NCI-H128 (cell line): ENCODE results near the gene FBXO41.

Source experiments
- DNase-seq: peaks from one replicate; lab custom pipeline; 2025; ENCODE audit not compliant: unreplicated experiment; lab: John Stamatoyannopoulos, UW

FBXO41 gene

GRCh38 chr2:73246850-73247249 is 37.4 kb downstream of the FBXO41 start:
- no peak for DNase-seq

GRCh38 chr2:73244580-73244979 is 39.7 kb downstream of the FBXO41 start:
- DNase-seq, result no peak

GRCh38 chr2:73243884-73244570 is 40.3 kb downstream of the FBXO41 start:
- DNase-seq, result no peak

- no peak for DNase-seq
Observed at GRCh38 chr2:73239776-73240175, 44.5 kb downstream of the FBXO41 start.

GRCh38 chr2:73238976-73239375 is 45.3 kb downstream of the FBXO41 start:
- DNase-seq, result no peak

- DNase-seq, result no peak
Observed at GRCh38 chr2:73238149-73238548, 46.1 kb downstream of the FBXO41 start.

GRCh38 chr2:73237168-73237567 is 47.1 kb downstream of the FBXO41 start:
- no peak for DNase-seq

DNA sequence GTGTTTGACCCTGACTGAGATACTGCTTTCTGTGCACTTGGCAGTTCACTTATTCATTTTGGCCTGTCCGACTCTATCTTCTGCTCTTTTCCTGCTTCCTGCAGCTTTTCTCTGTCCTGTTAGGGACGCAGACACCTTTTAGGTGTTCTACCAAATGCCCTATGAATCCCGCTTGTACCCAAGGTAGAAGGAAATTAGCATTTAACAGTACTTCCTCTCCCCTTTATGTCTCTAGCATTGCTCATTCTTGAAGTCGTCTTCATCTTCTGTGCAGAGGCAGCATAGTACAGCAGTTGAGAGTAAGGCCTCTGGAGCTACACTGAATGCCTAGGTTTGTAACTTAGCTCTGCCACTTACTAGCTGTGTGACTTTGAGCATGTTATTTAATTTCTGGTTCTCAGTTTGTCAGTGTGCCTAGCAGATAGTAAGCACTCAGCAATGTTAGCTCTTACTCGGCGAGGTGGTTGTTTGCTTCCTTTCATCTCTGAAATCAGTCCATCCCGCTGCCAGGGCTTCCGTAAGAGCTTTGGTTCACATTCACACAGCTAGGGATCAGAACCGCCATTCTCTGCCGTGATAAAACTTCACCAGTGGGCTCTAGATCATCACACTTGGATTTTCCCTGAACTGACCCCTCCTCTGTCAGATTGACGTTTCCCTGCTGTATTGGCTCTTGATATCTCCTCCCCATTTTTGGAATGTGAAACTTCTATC is 48.8 kb downstream of the FBXO41 start:
- no peak for DNase-seq

- peak; percentile 86 for DNase-seq
Observed at GRCh38 chr2:73233932-73234832, 50.1 kb downstream of the FBXO41 start, which contains the start of gene CCT7. CCT7 (plus strand) TSS chr2:73234308; CDS start chr2:73234379, 71 bp downstream.

DNA sequence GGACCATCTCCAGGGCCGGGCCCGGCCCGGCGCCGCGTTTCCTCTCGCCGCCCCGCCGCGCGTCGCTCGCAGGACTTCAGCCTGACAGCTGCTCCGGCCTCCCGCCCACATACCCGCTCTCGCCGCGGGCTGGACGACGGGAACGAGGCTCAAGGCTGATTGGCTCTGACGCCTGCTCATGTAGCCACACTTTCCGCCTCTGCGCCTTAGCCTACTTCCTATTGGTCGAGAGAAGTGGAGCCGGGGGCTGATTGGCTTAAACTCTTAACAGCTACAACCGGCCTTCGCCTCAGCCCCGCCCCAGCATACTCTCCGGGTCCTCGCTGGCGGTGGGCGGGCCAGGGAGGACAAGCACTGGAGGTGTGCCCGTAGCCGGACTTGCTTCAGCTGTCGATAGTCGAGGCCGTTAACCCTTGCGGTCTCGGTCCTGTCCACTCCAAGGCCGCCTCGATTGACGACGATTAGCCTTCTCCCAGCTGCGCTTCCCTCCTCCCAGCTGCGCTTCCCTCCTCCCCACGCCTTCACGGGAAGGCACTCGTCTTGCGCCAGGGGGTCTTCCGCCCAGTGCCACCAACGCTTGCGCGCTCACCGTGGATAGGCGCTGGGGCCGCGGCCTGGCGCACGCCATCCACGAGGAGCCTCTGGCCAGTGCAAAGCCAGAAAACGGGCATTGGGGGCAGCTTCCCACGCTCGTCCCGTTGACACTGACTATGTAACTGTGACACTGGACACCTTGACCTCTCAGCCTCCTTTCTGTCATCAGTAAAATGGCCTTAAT is 50.9 kb downstream of the FBXO41 start, which contains the start of gene PRADC1:
Gene PRADC1, minus strand, starts transcription at position 86 of the 778 bp plus-strand sequence. Its CDS starts 79 bp downstream, at position 7.
- peak; percentile 98 for DNase-seq

- no peak for DNase-seq
Observed at GRCh38 chr2:73232403-73233153, 51.7 kb downstream of the FBXO41 start.

DNA sequence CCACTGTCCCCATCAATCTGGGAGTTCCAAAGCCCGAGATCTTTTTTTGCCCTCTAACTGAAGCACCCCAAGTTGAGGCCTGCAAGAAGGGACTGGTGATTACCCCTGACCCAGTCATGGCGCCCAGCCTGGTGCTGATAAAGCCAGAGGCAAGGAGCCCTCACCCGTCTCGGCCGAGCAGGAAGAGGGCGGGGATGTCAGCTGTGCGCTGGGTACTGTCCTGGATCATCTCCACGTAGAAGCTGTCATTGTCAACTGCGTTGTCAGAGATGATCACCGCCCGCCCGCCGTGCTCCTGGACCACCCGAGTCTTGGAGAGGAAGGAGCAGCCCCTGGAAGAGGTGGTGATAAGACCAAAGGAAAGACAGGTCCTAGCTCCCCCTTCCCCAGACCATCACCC is 55.6 kb downstream of the FBXO41 start:
- DNase-seq, result no peak

GRCh38 chr2:73227086-73227485 is 57.2 kb downstream of the FBXO41 start:
- no peak for DNase-seq

GRCh38 chr2:73225513-73226360 is 58.5 kb downstream of the FBXO41 start:
- DNase-seq, result no peak

- no peak for DNase-seq
Observed at GRCh38 chr2:73223821-73224220, 60.5 kb downstream of the FBXO41 start.

DNA sequence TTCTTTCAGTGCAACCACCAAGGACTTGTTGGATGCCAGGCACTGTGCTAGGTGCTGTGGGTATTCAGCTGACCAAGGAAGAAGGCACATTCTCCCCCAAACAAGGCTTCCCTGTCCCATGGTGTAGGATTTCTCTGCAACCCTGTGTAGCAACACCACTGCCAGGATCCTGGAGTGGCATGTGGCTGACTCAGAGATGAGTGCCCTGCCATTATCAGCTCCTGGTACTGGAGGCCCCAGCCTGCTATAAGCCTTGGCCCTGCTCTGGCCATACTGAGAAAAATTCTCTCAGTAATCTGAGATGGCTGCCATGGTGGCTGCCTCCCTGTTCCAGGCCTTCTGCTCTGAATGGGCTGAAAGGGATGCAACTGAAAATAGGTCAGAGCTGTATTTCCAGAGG is 66.0 kb downstream of the FBXO41 start:
- no peak for DNase-seq

DNA sequence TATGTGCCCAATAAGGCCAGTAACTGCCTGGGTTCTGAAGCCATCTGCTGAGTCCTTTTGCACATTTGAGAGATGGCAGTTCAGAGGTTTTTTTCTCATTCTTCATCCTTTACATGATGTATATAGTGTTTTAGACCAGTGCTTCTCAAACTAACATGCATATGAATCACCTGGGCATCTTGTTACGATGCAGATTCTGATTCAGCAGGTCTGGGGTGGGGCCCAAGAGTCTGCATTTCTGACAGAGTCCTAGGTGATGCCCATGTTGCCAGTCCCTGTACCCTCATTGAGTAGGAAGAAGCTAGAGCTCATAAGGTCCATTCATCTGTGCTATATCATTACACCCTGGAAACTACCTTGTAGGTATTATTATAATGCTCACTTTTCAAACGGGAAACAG is 66.5 kb downstream of the FBXO41 start:
- DNase-seq, result no peak

GRCh38 chr2:73217160-73217559 is 67.1 kb downstream of the FBXO41 start:
- DNase-seq, result no peak

DNA sequence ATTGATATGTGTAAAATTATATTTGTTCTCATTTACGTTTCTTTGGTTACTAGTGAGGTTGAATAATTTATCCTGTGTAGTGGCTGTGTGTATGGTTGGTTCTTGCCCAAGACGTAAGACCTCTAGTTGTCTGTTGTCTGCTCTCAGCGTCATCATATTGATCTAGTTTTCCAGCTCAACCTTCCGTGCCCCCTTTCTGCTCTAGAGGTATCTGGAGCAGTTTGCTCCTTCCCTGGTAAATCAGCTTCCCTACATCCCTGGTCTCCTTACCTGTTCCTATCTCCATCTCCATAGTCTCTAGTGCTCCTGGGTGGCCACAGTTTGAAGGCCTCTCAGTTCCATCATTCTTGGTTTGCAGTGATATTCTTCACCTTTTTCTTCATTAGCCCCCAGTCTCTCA is 69.0 kb downstream of the FBXO41 start:
- DNase-seq, result no peak
